ENCODE results near the gene RALGAPA2. TPM values are rescaled to one million over a fixed set of nuclear protein-coding genes. Genes with fewer than 3 reads are reported as not detected.

The RALGAPA2 gene
- total and polyA plus RNA-seq, 9 donors = 8.4 to 31.7 (median 19.9) TPM

DNA sequence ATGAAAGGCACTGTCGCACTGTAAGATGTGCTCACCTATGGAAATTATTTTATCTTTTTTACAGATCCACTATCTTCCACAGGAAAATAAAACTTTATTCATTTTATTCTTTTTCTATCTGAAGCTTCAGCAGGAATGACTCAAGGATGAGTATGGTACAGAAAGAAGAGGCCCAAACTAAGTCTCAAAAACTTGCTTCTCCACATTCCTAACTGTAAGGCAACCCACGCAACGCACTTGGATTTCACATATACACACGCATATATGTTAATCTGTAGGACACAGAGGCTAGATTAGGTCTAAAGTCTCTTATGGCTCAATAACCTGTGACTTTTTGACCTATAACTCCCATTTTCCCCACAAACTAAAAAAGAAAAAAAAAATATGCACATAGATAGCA, 81.9 kb downstream of the RALGAPA2 start:
- Histone ChIP-seq H3K9me3 (no peaks in the 10 kb centered on the region), H3K36me3 (no peaks in the 10 kb centered on the region), H3K4me3 (no peak overlapping the region), H3K4me1 (ENCODE audit: insufficient read depth) (no peaks in the 10 kb centered on the region), H3K27me3 (no peaks in the 10 kb centered on the region), H3K27ac (no peak overlapping the region)
- no peak for DNase-seq
- 96 to 97% (median 96%) methylated on average over 4 of the region's 4 CpGs for WGBS, 3 donors
- intact Hi-C loops (cut with DNase I) = no loop called here
- TF ChIP-seq CTCF (IDR thresholded peaks at IDR 0.05) = no peak
- no peak for TF ChIP-seq POLR2A (IDR thresholded peaks at IDR 0.05)
- TF ChIP-seq EP300 (IDR thresholded peaks at IDR 0.05) = no peak

GRCh38 chr20:20629556-20630188, 82.8 kb downstream of the RALGAPA2 start:
- TF ChIP-seq POLR2A (IDR thresholded peaks at IDR 0.05) (no peak), CTCF (IDR thresholded peaks at IDR 0.05) (no peak), EP300 (IDR thresholded peaks at IDR 0.05) (no peak)
- intact Hi-C loops (cut with DNase I) = no loop called here
- no peak overlapping the region for H3K27ac ChIP-seq

DNA sequence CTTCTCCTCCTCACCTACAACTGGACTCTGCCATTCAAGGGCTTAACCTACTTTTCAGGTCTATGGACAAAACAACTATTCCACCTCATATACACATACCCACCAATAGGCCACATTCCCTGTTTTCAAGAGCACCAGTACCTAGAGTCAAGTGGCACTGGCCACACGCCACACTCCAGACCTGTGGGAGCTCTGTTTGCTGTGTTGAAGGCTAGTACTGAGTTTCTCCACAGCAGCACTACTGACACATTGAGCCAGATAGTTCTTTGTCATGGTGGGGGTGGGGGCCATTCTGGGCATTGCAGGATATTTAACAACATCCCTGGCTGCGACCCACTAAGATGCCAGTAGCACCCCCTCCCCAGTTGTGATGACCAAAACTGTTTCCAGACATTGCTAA, 84.1 kb downstream of the RALGAPA2 start:
- Histone ChIP-seq H3K36me3 (no peaks in the 10 kb centered on the region), H3K27me3 (no peaks in the 10 kb centered on the region), H3K9me3 (no peaks in the 10 kb centered on the region), H3K4me1 (ENCODE audit: insufficient read depth) (no peaks in the 10 kb centered on the region), H3K4me3 (no peak overlapping the region), H3K27ac (no peak overlapping the region)
- TF ChIP-seq POLR2A (IDR thresholded peaks at IDR 0.05) (no peak), CTCF (IDR thresholded peaks at IDR 0.05) (no peak), EP300 (IDR thresholded peaks at IDR 0.05) (no peak)
- intact Hi-C loops (cut with DNase I) = no loop called here
- DNase-seq = no peak
- WGBS, 3 donors = 92 to 100% (median 99%) methylated on average over 2 of the region's 2 CpGs

More at GRCh38 chr20:20629556-20630188, 82.8 kb downstream of the RALGAPA2 start:
- no peak for DNase-seq
- no peaks in the 10 kb centered on the region for H3K36me3 ChIP-seq
- no peaks in the 10 kb centered on the region for H3K9me3 ChIP-seq
- 93 to 99% (median 96%) methylated on average over 3 of the region's 3 CpGs for WGBS, 3 donors
- H3K4me1 ChIP-seq (ENCODE audit: insufficient read depth) = no peaks in the 10 kb centered on the region
- H3K4me3 ChIP-seq = no peak overlapping the region
- no peaks in the 10 kb centered on the region for H3K27me3 ChIP-seq

DNA sequence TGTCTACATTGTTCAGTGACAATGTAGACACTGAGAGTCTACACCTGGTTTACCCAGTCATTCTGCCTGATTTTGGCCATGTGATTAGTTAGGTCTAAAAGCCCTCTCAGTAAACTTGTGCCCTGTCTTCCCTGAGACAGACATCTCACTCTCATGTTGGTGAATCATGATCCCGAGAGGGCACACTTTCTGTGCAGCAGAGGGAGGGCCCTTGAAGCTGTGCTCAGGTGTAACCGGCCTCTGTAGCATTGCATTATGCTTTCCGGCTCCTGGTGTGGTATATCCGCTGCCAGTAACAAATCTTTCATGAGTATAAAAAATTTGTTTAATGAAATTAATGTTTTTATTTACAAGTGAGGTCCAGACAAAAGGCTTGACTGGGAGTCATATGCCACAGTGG, 85.0 kb downstream of the RALGAPA2 start:
- H3K36me3 ChIP-seq = no peaks in the 10 kb centered on the region

More for the DNA sequence above, 85.0 kb downstream of the RALGAPA2 start:
- Histone ChIP-seq H3K27ac (no peak overlapping the region), H3K4me1 (ENCODE audit: insufficient read depth) (no peaks in the 10 kb centered on the region), H3K9me3 (no peaks in the 10 kb centered on the region), H3K4me3 (no peak overlapping the region), H3K27me3 (no peaks in the 10 kb centered on the region)
- TF ChIP-seq POLR2A (IDR thresholded peaks at IDR 0.05) (no peak), EP300 (IDR thresholded peaks at IDR 0.05) (no peak), CTCF (IDR thresholded peaks at IDR 0.05) (no peak)
- intact Hi-C loops (cut with DNase I) = no loop called here
- 98 to 99% (median 99%) methylated on average over 4 of the region's 4 CpGs for WGBS, 3 donors
- DNase-seq = no peak

Data from ovary (tissue), 9 donors.